PC-3 (cell line): Measurements from ENCODE around the gene CTPS1.

Experiments
- EZH2 ChIP-seq: fragments of 300-600 bp; sonication (generic); IDR thresholded peaks from one replicate; pipeline ENCODE4 v1.6.1; 2017; ENCODE audit warnings: antibody characterized with exemption, mild to moderate bottlenecking, low read length; ENCODE audit not compliant: unreplicated experiment
- EZH2phosphoT487 ChIP-seq: fragments of 300-600 bp; sonication (generic); IDR thresholded peaks from 2 replicates; pipeline ENCODE4 v1.6.1; 2018; ENCODE audit warnings: mild to moderate bottlenecking, antibody characterized with exemption, low read length, borderline replicate concordance
- TF ChIP-seq, protein P1 (sequence below): fragments of 300-600 bp; sonication (generic); conservative IDR thresholded peaks from 2 replicates; pipeline ENCODE4 v1.5.1; 2017; ENCODE audit warnings: antibody characterized with exemption, low read depth, mild to moderate bottlenecking, low read length

DNA sequence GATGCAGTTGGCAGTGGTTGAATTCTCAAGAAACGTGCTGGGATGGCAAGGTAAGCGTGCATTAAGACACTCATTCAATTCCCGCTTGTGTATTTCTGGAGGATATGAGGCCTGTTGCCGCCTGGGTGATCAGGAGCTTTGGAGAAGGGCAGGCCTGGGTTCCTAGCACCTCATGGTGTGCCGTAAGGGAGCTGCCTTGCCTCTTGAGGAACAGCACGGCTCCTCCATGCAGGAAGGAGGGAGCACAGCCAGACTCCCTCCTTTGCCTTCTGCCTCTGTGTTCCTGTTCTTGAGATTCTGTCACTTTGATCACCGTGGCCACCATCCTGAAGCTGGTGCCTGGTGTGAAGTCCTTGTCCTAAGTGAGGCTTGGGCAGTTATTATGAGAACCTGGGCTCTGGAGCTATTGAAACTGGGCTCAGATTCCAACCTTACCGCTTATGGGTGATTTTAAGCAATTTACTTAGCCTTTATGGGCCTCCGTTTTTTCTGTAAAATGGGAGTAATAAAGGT, 23.7 kb downstream of the CTPS1 start:
- TF ChIP-seq, protein P1, sequence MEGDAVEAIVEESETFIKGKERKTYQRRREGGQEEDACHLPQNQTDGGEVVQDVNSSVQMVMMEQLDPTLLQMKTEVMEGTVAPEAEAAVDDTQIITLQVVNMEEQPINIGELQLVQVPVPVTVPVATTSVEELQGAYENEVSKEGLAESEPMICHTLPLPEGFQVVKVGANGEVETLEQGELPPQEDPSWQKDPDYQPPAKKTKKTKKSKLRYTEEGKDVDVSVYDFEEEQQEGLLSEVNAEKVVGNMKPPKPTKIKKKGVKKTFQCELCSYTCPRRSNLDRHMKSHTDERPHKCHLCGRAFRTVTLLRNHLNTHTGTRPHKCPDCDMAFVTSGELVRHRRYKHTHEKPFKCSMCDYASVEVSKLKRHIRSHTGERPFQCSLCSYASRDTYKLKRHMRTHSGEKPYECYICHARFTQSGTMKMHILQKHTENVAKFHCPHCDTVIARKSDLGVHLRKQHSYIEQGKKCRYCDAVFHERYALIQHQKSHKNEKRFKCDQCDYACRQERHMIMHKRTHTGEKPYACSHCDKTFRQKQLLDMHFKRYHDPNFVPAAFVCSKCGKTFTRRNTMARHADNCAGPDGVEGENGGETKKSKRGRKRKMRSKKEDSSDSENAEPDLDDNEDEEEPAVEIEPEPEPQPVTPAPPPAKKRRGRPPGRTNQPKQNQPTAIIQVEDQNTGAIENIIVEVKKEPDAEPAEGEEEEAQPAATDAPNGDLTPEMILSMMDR, result no peak
- TF ChIP-seq EZH2phosphoT487, result no peak
- TF ChIP-seq EZH2, result no peak
